Hematopoietic multipotent progenitor cell treated with erythropoietin and hydrocortisone succinate and interleukin-3 and kit ligand, for 6 days (in vitro differentiated cells): Measurements from ENCODE around the gene RBP5.
"Not testable (repeated sequence)": the region's sequence is repeated elsewhere in the genome, so short reads cannot be mapped to it uniquely, and the experiment has no call there.

Source experiments
- DNase-seq: peaks from one replicate; pipeline ENCODE4 v3.0.0-alpha.2; 2015

Gene RBP5

GRCh38 chr12:7121324-7121723 lies 7.4 kb downstream of the RBP5 start:
- DNase-seq = no peak

- no peak for DNase-seq
Measured at GRCh38 chr12:7120166-7120565, 8.5 kb downstream of the RBP5 start.

GRCh38 chr12:7118881-7119280 lies 9.8 kb downstream of the RBP5 start:
- DNase-seq = no peak

- no peak for DNase-seq
Measured at GRCh38 chr12:7117670-7118069, 11.0 kb downstream of the RBP5 start.

GRCh38 chr12:7116916-7117315 lies 11.8 kb downstream of the RBP5 start:
- no peak for DNase-seq

GRCh38 chr12:7116196-7116595 lies 12.5 kb downstream of the RBP5 start:
- DNase-seq = no peak

- DNase-seq = no peak
Measured at GRCh38 chr12:7114851-7115250, 13.8 kb downstream of the RBP5 start.

- no peak for DNase-seq
Measured at GRCh38 chr12:7114008-7114407, 14.7 kb downstream of the RBP5 start.

- DNase-seq = peak; percentile 67
Measured at GRCh38 chr12:7113389-7113871, 15.3 kb downstream of the RBP5 start.

GRCh38 chr12:7112041-7112440 lies 16.6 kb downstream of the RBP5 start:
- DNase-seq = no peak

GRCh38 chr12:7110661-7111060 lies 18.0 kb downstream of the RBP5 start:
- no peak for DNase-seq

GRCh38 chr12:7109572-7109920 lies 19.1 kb downstream of the RBP5 start:
- no peak for DNase-seq

- DNase-seq = peak; percentile 88
Measured at GRCh38 chr12:7108796-7109571, 19.7 kb downstream of the RBP5 start, which contains the start of gene C1RL. Gene C1RL, minus strand, starts transcription at chr12:7109214. Its CDS starts 34 bp downstream, at chr12:7109180.

GRCh38 chr12:7108003-7108795 lies 20.5 kb downstream of the RBP5 start:
- DNase-seq = peak; percentile 91

- peak; percentile 42 for DNase-seq
Measured at GRCh38 chr12:7107636-7108002, 21.1 kb downstream of the RBP5 start.

- DNase-seq = not testable (repeated sequence)
Measured at GRCh38 chr12:7107181-7107580, 21.5 kb downstream of the RBP5 start.

GRCh38 chr12:7106082-7106481 lies 22.6 kb downstream of the RBP5 start:
- DNase-seq = no peak

GRCh38 chr12:7103837-7104584 lies 24.7 kb downstream of the RBP5 start:
- DNase-seq = no peak

GRCh38 chr12:7102582-7102981 lies 26.1 kb downstream of the RBP5 start:
- no peak for DNase-seq

- DNase-seq = no peak
Measured at GRCh38 chr12:7101694-7102131, 27.0 kb downstream of the RBP5 start.

GRCh38 chr12:7101047-7101693 lies 27.5 kb downstream of the RBP5 start:
- no peak for DNase-seq

GRCh38 chr12:7100239-7100638 lies 28.4 kb downstream of the RBP5 start:
- no peak for DNase-seq
